Tibial artery (tissue), 4 donors: ENCODE data around the gene ABR.
A peak's percentile ranks its signal among the peaks of the same experiment; 100 is the strongest.

Experiments
- DNase-seq, 2 donors: peaks; one replicate each; pipeline ENCODE4 v3.0.0-alpha.2; 2019
- H3K27ac ChIP-seq, 2 donors: fragments of 200-600 bp; sonication (generic) in 1 of 2; 1 replicate in 1 of 2; 2 replicates in 1 of 2; pipeline ENCODE4 v1.5.1; 2018 to 2019; ENCODE audit warnings: mild to moderate bottlenecking in 1 of 2
- H3K27me3 ChIP-seq, 2 donors: fragments of 200-600 bp; sonication (generic) in 1 of 2; one replicate each; pipeline versions ENCODE4 v1.5.1 to v1.6.0; 2016 to 2019
- H3K36me3 ChIP-seq, 3 donors: fragments of 200-600 bp; sonication (generic) in 2 of 3; one replicate each; pipeline ENCODE4 v1.5.1; 2016 to 2019; ENCODE audit warnings: mild to moderate bottlenecking in 2 of 3
- H3K4me1 ChIP-seq, 4 donors: fragments of 200-600 bp; sonication (generic) in 2 of 4; 1 replicate in 3 of 4; 2 replicates in 1 of 4; pipeline ENCODE4 v1.5.1; 2016 to 2019
- H3K4me3 ChIP-seq, 2 donors: fragments of 200-600 bp; sonication (generic) in 1 of 2; 1 replicate in 1 of 2; 2 replicates in 1 of 2; pipeline ENCODE4 v1.5.1; 2018 to 2019; ENCODE audit warnings: mild to moderate bottlenecking in 2 of 2
- H3K9me3 ChIP-seq, 3 donors: fragments of 200-600 bp; sonication (generic) in 1 of 3; one replicate each; pipeline ENCODE4 v1.5.1; 2016 to 2019
- CTCF ChIP-seq, 2 experiments: fragments of 200-600 bp in 1 of 2; fragments of 450-650 bp in 1 of 2; IDR thresholded peaks; one replicate each; pipeline ENCODE4 v1.5.1; 2017 to 2019; ENCODE audit warnings: antibody characterized with exemption in 2 of 2, mild to moderate bottlenecking in 1 of 2, moderate library complexity in 1 of 2
- intact Hi-C: fragments of 100-400 bp; cut with DNase I; formaldehyde crosslinking; loops from one replicate; pipeline ENCODE4 v1.15.0; 2023; ENCODE audit warnings: low total_unique reads

Gene ABR

GRCh38 chr17:1188812-1189504 is 9.2 kb upstream of the ABR start:
- H3K27me3 ChIP-seq, result peaks cover 0 to 5% of the 10 kb centered on the region in 2 donors
- no peaks in the 10 kb centered on the region for H3K9me3 ChIP-seq
- H3K4me1 ChIP-seq, result peaks cover 0 to 43% (median 34%) of the 10 kb centered on the region in 4 donors
- peak overlapping the region in 1 of 2 donors; percentile 38 for H3K4me3 ChIP-seq
- TF ChIP-seq CTCF (IDR thresholded peaks at IDR 0.05), result no peak
- peak; percentile 99 to 100 for DNase-seq
- H3K27ac ChIP-seq, result peak overlapping the region; percentile 68 to 82
- intact Hi-C loops, result no loop called here
- no peaks in the 10 kb centered on the region for H3K36me3 ChIP-seq

- Histone ChIP-seq H3K4me3 (peak overlapping the region; percentile 3 to 37), H3K4me1 (peaks cover 0 to 43% (median 36%) of the 10 kb centered on the region in 4 donors), H3K27ac (peak overlapping the region; percentile 68 to 82)
Observed at GRCh38 chr17:1186923-1187771, 7.4 kb upstream of the ABR start.

GRCh38 chr17:1186214-1186820 is 6.5 kb upstream of the ABR start:
- no peak for TF ChIP-seq CTCF (IDR thresholded peaks at IDR 0.05)
- Histone ChIP-seq H3K4me1 (peaks cover 0 to 43% (median 36%) of the 10 kb centered on the region in 4 donors), H3K9me3 (no peaks in the 10 kb centered on the region), H3K36me3 (no peaks in the 10 kb centered on the region), H3K27ac (peak overlapping the region; percentile 68 to 82), H3K27me3 (no peaks in the 10 kb centered on the region), H3K4me3 (peak overlapping the region; percentile 3 to 37)
- intact Hi-C loops, result no loop called here
- DNase-seq, result peak; percentile 54 to 85

More at GRCh38 chr17:1186923-1187771, 7.4 kb upstream of the ABR start:
- H3K27me3 ChIP-seq, result no peaks in the 10 kb centered on the region
- DNase-seq, result peak; percentile 84 to 93
- H3K9me3 ChIP-seq, result no peaks in the 10 kb centered on the region
- TF ChIP-seq CTCF (IDR thresholded peaks at IDR 0.05), result peak; percentile 97 to 99
- intact Hi-C loops, result no loop called here
- H3K36me3 ChIP-seq, result no peaks in the 10 kb centered on the region

- Histone ChIP-seq H3K36me3 (no peaks in the 10 kb centered on the region), H3K9me3 (no peaks in the 10 kb centered on the region), H3K27ac (no peak overlapping the region), H3K27me3 (no peaks in the 10 kb centered on the region), H3K4me3 (no peak overlapping the region), H3K4me1 (peaks cover 7 to 52% (median 42%) of the 10 kb centered on the region in 4 donors)
- TF ChIP-seq CTCF (IDR thresholded peaks at IDR 0.05), result no peak
- intact Hi-C loops, result loop anchor here (5.0 kb wide), 1 partner anchor 56 kb away; no protein-coding TSS in a partner anchor
- no peak for DNase-seq
Observed at GRCh38 chr17:1183171-1183873, 3.5 kb upstream of the ABR start.

- H3K4me1 ChIP-seq, result peaks cover 9 to 52% (median 42%) of the 10 kb centered on the region in 4 donors
- H3K4me3 ChIP-seq, result no peak overlapping the region
- intact Hi-C loops, result loop anchor here (5.0 kb wide), 1 partner anchor 55 kb away; no protein-coding TSS in a partner anchor
- TF ChIP-seq CTCF (IDR thresholded peaks at IDR 0.05), result no peak
- H3K9me3 ChIP-seq, result no peaks in the 10 kb centered on the region
- DNase-seq, result no peak
- H3K36me3 ChIP-seq, result no peaks in the 10 kb centered on the region
- no peaks in the 10 kb centered on the region for H3K27me3 ChIP-seq
- no peak overlapping the region for H3K27ac ChIP-seq
Observed at GRCh38 chr17:1182811-1183170, 3.0 kb upstream of the ABR start.
